ENCODE results near the gene DNAH2. TPM values are rescaled to one million over a fixed set of nuclear protein-coding genes. Genes with fewer than 3 reads are reported as not detected.

The DNAH2 gene
- total and polyA plus RNA-seq, 7 donors: under 0.01 to 0.36 (median 0.30) TPM; not detected in 3

GRCh38 chr17:7880076-7880868 is 162.7 kb downstream of the DNAH2 start:
- H3K27ac ChIP-seq: no peak overlapping the region
- intact Hi-C loops (cut with DNase I): loop anchor here (2.0 kb wide), 1 partner anchor 15 kb away; no protein-coding TSS in a partner anchor
- TF ChIP-seq POLR2A (IDR thresholded peaks at IDR 0.05): no peak
- TF ChIP-seq POLR2AphosphoS5 (IDR thresholded peaks at IDR 0.05): no peak
- no peak for TF ChIP-seq EP300 (IDR thresholded peaks at IDR 0.05)
- TF ChIP-seq, protein P1, sequence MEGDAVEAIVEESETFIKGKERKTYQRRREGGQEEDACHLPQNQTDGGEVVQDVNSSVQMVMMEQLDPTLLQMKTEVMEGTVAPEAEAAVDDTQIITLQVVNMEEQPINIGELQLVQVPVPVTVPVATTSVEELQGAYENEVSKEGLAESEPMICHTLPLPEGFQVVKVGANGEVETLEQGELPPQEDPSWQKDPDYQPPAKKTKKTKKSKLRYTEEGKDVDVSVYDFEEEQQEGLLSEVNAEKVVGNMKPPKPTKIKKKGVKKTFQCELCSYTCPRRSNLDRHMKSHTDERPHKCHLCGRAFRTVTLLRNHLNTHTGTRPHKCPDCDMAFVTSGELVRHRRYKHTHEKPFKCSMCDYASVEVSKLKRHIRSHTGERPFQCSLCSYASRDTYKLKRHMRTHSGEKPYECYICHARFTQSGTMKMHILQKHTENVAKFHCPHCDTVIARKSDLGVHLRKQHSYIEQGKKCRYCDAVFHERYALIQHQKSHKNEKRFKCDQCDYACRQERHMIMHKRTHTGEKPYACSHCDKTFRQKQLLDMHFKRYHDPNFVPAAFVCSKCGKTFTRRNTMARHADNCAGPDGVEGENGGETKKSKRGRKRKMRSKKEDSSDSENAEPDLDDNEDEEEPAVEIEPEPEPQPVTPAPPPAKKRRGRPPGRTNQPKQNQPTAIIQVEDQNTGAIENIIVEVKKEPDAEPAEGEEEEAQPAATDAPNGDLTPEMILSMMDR (IDR thresholded peaks at IDR 0.05): no peak
- no peaks in the 10 kb centered on the region for H3K9me3 ChIP-seq
- no peaks in the 10 kb centered on the region for H3K27me3 ChIP-seq
- H3K4me3 ChIP-seq: no peak overlapping the region
- H3K4me1 ChIP-seq: peaks cover 0 to 31% (median 30%) of the 10 kb centered on the region in 4 donors
- peaks cover 0 to 15% (median 0%) of the 10 kb centered on the region in 4 donors for H3K36me3 ChIP-seq
- no peak for DNase-seq
- 15 to 56% methylated on average over 3 of the region's 3 CpGs for WGBS, 2 donors

GRCh38 chr17:7881276-7882054 is 163.9 kb downstream of the DNAH2 start:
- 45 to 50% methylated on average over 7 of the region's 7 CpGs for WGBS, 2 donors
- H3K4me1 ChIP-seq: peaks cover 0 to 40% (median 39%) of the 10 kb centered on the region in 4 donors
- intact Hi-C loops (cut with DNase I): loop anchor here (2.0 kb wide), 1 partner anchor 17 kb away; no protein-coding TSS in a partner anchor

DNA sequence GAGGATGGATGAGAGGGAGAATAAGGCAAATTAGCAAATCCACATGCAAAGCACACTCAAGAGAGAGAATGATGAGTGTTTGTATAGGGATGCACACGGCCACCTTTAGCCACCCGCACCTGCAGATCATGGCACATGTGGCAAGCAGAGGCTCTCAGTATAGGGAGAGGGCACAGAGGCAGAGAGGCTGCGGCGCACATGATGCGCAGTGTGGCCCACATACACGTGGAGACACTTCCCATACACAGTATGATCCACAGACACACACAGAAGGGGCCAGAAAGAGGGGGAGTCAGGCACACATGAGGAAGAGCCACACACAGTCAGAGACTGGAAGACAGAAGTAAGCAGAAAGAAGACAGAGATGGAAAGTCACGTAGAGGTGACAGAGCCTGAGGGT is 164.5 kb downstream of the DNAH2 start:
- TF ChIP-seq, protein P1 (IDR thresholded peaks at IDR 0.05): no peak
- TF ChIP-seq POLR2A (IDR thresholded peaks at IDR 0.05): no peak
- no peak for TF ChIP-seq POLR2AphosphoS5 (IDR thresholded peaks at IDR 0.05)
- TF ChIP-seq EP300 (IDR thresholded peaks at IDR 0.05): no peak
- Histone ChIP-seq H3K9me3 (no peaks in the 10 kb centered on the region), H3K27me3 (no peaks in the 10 kb centered on the region), H3K4me3 (no peak overlapping the region), H3K36me3 (peaks cover 0 to 11% (median 0%) of the 10 kb centered on the region in 4 donors), H3K27ac (peak overlapping the region in 3 of 4 donors; percentile 49 to 96 (median 93)), H3K4me1 (peaks cover 0 to 46% (median 45%) of the 10 kb centered on the region in 4 donors)
- intact Hi-C loops (cut with DNase I): no loop called here
- 57 to 72% methylated on average over 7 of the region's 7 CpGs for WGBS, 2 donors
- no peak for DNase-seq

More at GRCh38 chr17:7881276-7882054, 163.9 kb downstream of the DNAH2 start:
- Histone ChIP-seq H3K4me3 (no peak overlapping the region), H3K36me3 (peaks cover 0 to 11% (median 0%) of the 10 kb centered on the region in 4 donors), H3K27me3 (no peaks in the 10 kb centered on the region), H3K27ac (peak overlapping the region in 3 of 4 donors; percentile 22 to 93 (median 49)), H3K9me3 (no peaks in the 10 kb centered on the region)
- DNase-seq: no peak
- TF ChIP-seq EP300 (IDR thresholded peaks at IDR 0.05) (no peak), POLR2AphosphoS5 (IDR thresholded peaks at IDR 0.05) (no peak), POLR2A (IDR thresholded peaks at IDR 0.05) (no peak)
- TF ChIP-seq, protein P1 (IDR thresholded peaks at IDR 0.05): no peak

GRCh38 chr17:7882629-7883028 is 165.1 kb downstream of the DNAH2 start:
- H3K4me3 ChIP-seq: no peak overlapping the region
- no peak for DNase-seq
- peaks cover 0 to 50% (median 47%) of the 10 kb centered on the region in 4 donors for H3K4me1 ChIP-seq
- WGBS, 2 donors: 83 to 90% methylated on average over 3 of the region's 3 CpGs
- H3K36me3 ChIP-seq: peaks cover 0 to 11% (median 0%) of the 10 kb centered on the region in 4 donors
- H3K9me3 ChIP-seq: no peaks in the 10 kb centered on the region
- peak overlapping the region in 3 of 4 donors; percentile 93 to 98 (median 96) for H3K27ac ChIP-seq
- TF ChIP-seq POLR2A (IDR thresholded peaks at IDR 0.05) (no peak), POLR2AphosphoS5 (IDR thresholded peaks at IDR 0.05) (peak in 1 of 4 donors; percentile 28)
- intact Hi-C loops (cut with DNase I): no loop called here
- no peaks in the 10 kb centered on the region for H3K27me3 ChIP-seq

Other genes with a start within 250 kb of the DNAH2 start
- gene ZBTB4, start 238.1 kb upstream of the DNAH2 start, total RNA-seq: 10 to 100 TPM; 42.5 to 56.5 (median 45.3) TPM
- gene ZBTB4, start 238.1 kb upstream of the DNAH2 start, polyA plus RNA-seq: 10 to 100 TPM in 2 of 3 donors, 1 to 10 TPM in 1; 5.5 to 19.6 (median 12.0) TPM
- gene SLC35G6, start 236.3 kb upstream of the DNAH2 start, total RNA-seq: not detected
- not detected for gene SLC35G6, start 236.3 kb upstream of the DNAH2 start, polyA plus RNA-seq
- 10 to 100 TPM; 30.1 to 43.2 (median 36.5) TPM for gene POLR2A, start 233.4 kb upstream of the DNAH2 start, total RNA-seq
- gene POLR2A, start 233.4 kb upstream of the DNAH2 start, polyA plus RNA-seq: 10 to 100 TPM in 2 of 3 donors, 1 to 10 TPM in 1; 7.2 to 51.1 (median 11.3) TPM
- gene TNFSF12, start 168.7 kb upstream of the DNAH2 start, total RNA-seq: 100 to 1,000 TPM in 2 of 4 donors, 10 to 100 TPM in 2; 60.1 to 122 (median 91.8) TPM
- gene TNFSF12, start 168.7 kb upstream of the DNAH2 start, polyA plus RNA-seq: 10 to 100 TPM; 18.0 to 45.0 (median 26.1) TPM
- 10 to 100 TPM; 20.2 to 41.0 (median 24.5) TPM for gene TNFSF13, start 159.0 kb upstream of the DNAH2 start, total RNA-seq
- gene TNFSF13, start 159.0 kb upstream of the DNAH2 start, polyA plus RNA-seq: 100 to 1,000 TPM in 1 of 3 donors, 10 to 100 TPM in 2; 15.6 to 108 (median 21.0) TPM
- 10 to 100 TPM; 73.5 to 91.1 (median 81.1) TPM for gene SENP3, start 155.8 kb upstream of the DNAH2 start, total RNA-seq
- 10 to 100 TPM; 28.2 to 55.4 (median 35.6) TPM for gene SENP3, start 155.8 kb upstream of the DNAH2 start, polyA plus RNA-seq
- gene CD68, start 138.1 kb upstream of the DNAH2 start, total RNA-seq: 10 to 100 TPM; 24.6 to 56.4 (median 37.0) TPM
- gene CD68, start 138.1 kb upstream of the DNAH2 start, polyA plus RNA-seq: 100 to 1,000 TPM in 2 of 3 donors, 10 to 100 TPM in 1; 58.3 to 161 (median 118) TPM
- 10 to 100 TPM; 38.5 to 67.1 (median 50.8) TPM for gene MPDU1, start 133.9 kb upstream of the DNAH2 start, total RNA-seq
- 100 to 1,000 TPM in 1 of 3 donors, 10 to 100 TPM in 2; 38.4 to 121 (median 45.3) TPM for gene MPDU1, start 133.9 kb upstream of the DNAH2 start, polyA plus RNA-seq
- 10 to 100 TPM in 2 of 4 donors, 1 to 10 TPM in 2; 2.5 to 15.3 (median 10.5) TPM for gene SOX15, start 127.7 kb upstream of the DNAH2 start, total RNA-seq
- gene SOX15, start 127.7 kb upstream of the DNAH2 start, polyA plus RNA-seq: 1 to 10 TPM in 2 of 3 donors, not detected in 1; 1.2 TPM
- 10 to 100 TPM; 33.8 to 35.5 (median 34.6) TPM for gene FXR2, start 102.8 kb upstream of the DNAH2 start, total RNA-seq
- 10 to 100 TPM; 21.3 to 27.4 (median 21.6) TPM for gene FXR2, start 102.8 kb upstream of the DNAH2 start, polyA plus RNA-seq
- 100 to 1,000 TPM in 2 of 4 donors, 10 to 100 TPM in 2; 72.9 to 116 (median 99.2) TPM for gene SAT2, start 89.9 kb upstream of the DNAH2 start, total RNA-seq
- gene SAT2, start 89.9 kb upstream of the DNAH2 start, polyA plus RNA-seq: 100 to 1,000 TPM in 2 of 3 donors, 10 to 100 TPM in 1; 96.9 to 115 (median 107) TPM
- gene SHBG, start 87.6 kb upstream of the DNAH2 start, total RNA-seq: not detected
- 1 to 10 TPM in 1 of 3 donors, under 1 TPM in 1, not detected in 1; 0.34 to 1.2 TPM for gene SHBG, start 87.6 kb upstream of the DNAH2 start, polyA plus RNA-seq
- 1 to 10 TPM; 1.2 to 4.2 (median 1.5) TPM for gene ATP1B2, start 66.8 kb upstream of the DNAH2 start, total RNA-seq
- gene ATP1B2, start 66.8 kb upstream of the DNAH2 start, polyA plus RNA-seq: 1 to 10 TPM in 1 of 3 donors, under 1 TPM in 1, not detected in 1; 0.60 to 1.2 TPM
- 10 to 100 TPM; 14.0 to 31.5 (median 15.9) TPM for gene TP53, start 30.3 kb upstream of the DNAH2 start, total RNA-seq
- gene TP53, start 30.3 kb upstream of the DNAH2 start, polyA plus RNA-seq: 10 to 100 TPM; 14.4 to 45.3 (median 16.2) TPM
- gene WRAP53, start 29.3 kb upstream of the DNAH2 start, total RNA-seq: 10 to 100 TPM in 1 of 4 donors, 1 to 10 TPM in 3; 3.9 to 16.3 (median 4.8) TPM
- gene WRAP53, start 29.3 kb upstream of the DNAH2 start, polyA plus RNA-seq: 10 to 100 TPM in 1 of 3 donors, 1 to 10 TPM in 2; 3.6 to 15.5 (median 7.6) TPM
- under 1 TPM; 0.28 to 0.71 (median 0.44) TPM for gene EFNB3, start 12.5 kb upstream of the DNAH2 start, total RNA-seq
- gene EFNB3, start 12.5 kb upstream of the DNAH2 start, polyA plus RNA-seq: 1 to 10 TPM in 1 of 3 donors, not detected in 2; 1.0 TPM
- 10 to 100 TPM in 1 of 4 donors, 1 to 10 TPM in 3; 6.1 to 11.6 (median 8.5) TPM for gene KDM6B, start 116.5 kb downstream of the DNAH2 start, total RNA-seq
- 10 to 100 TPM in 1 of 3 donors, 1 to 10 TPM in 2; 5.5 to 19.4 (median 6.0) TPM for gene KDM6B, start 116.5 kb downstream of the DNAH2 start, polyA plus RNA-seq
- 10 to 100 TPM in 3 of 4 donors, 1 to 10 TPM in 1; 6.8 to 19.9 (median 10.5) TPM for gene TMEM88, start 137.3 kb downstream of the DNAH2 start, total RNA-seq
- gene TMEM88, start 137.3 kb downstream of the DNAH2 start, polyA plus RNA-seq: 10 to 100 TPM in 1 of 3 donors, 1 to 10 TPM in 2; 2.4 to 11.4 (median 9.0) TPM
- gene NAA38, start 139.8 kb downstream of the DNAH2 start, total RNA-seq: 100 to 1,000 TPM in 3 of 4 donors, 10 to 100 TPM in 1; 92.4 to 206 (median 106) TPM
- 100 to 1,000 TPM in 2 of 3 donors, 10 to 100 TPM in 1; 99.4 to 148 (median 138) TPM for gene NAA38, start 139.8 kb downstream of the DNAH2 start, polyA plus RNA-seq
- 10 to 100 TPM in 2 of 4 donors, 1 to 10 TPM in 2; 7.1 to 14.4 (median 10.7) TPM for gene CYB5D1, start 140.3 kb downstream of the DNAH2 start, total RNA-seq
- 1 to 10 TPM; 4.2 to 8.6 (median 4.6) TPM for gene CYB5D1, start 140.3 kb downstream of the DNAH2 start, polyA plus RNA-seq
- 100 to 1,000 TPM in 3 of 4 donors, 10 to 100 TPM in 1; 97.2 to 147 (median 117) TPM for gene CHD3, start 171.0 kb downstream of the DNAH2 start, total RNA-seq
- gene CHD3, start 171.0 kb downstream of the DNAH2 start, polyA plus RNA-seq: 10 to 100 TPM; 33.8 to 88.9 (median 47.4) TPM
- 1 to 10 TPM; 3.2 to 4.5 (median 4.2) TPM for gene RNF227, start 198.5 kb downstream of the DNAH2 start, total RNA-seq
- gene RNF227, start 198.5 kb downstream of the DNAH2 start, polyA plus RNA-seq: 1 to 10 TPM in 2 of 3 donors, under 1 TPM in 1; 0.69 to 3.6 (median 1.8) TPM
- gene KCNAB3, start 212.1 kb downstream of the DNAH2 start, total RNA-seq: 1 to 10 TPM in 1 of 4 donors, under 1 TPM in 2, not detected in 1; 0.54 to 2.1 (median 0.66) TPM
- 1 to 10 TPM in 1 of 3 donors, under 1 TPM in 2; 0.60 to 5.5 (median 0.69) TPM for gene KCNAB3, start 212.1 kb downstream of the DNAH2 start, polyA plus RNA-seq
- gene TRAPPC1, start 214.2 kb downstream of the DNAH2 start, total RNA-seq: 10 to 100 TPM; 33.5 to 66.5 (median 45.7) TPM
- gene TRAPPC1, start 214.2 kb downstream of the DNAH2 start, polyA plus RNA-seq: 100 to 1,000 TPM; 123 to 170 (median 123) TPM
- gene CNTROB, start 214.5 kb downstream of the DNAH2 start, total RNA-seq: 10 to 100 TPM; 11.8 to 40.4 (median 30.0) TPM
- 10 to 100 TPM; 16.6 to 33.3 (median 16.8) TPM for gene CNTROB, start 214.5 kb downstream of the DNAH2 start, polyA plus RNA-seq

Measured in sigmoid colon (tissue), 7 donors.